SK-N-SH treated with all-trans-retinoic acid at 6 μM for 48 hours (cell line): ENCODE results near the gene HEPACAM2.

Source experiments
- GLIS3 ChIP-seq: fragments of 250-450 bp; sonication (Bioruptor Pico); IDR thresholded peaks from 2 replicates; pipeline ENCODE4 v1.5.0; 2020; ENCODE audit warnings: mild to moderate bottlenecking, moderate library complexity
- ZFP3 ChIP-seq: fragments of 250-450 bp; sonication (Bioruptor Pico); IDR thresholded peaks from 2 replicates; pipeline ENCODE4 v1.5.0; 2020; ENCODE audit warnings: mild to moderate bottlenecking, moderate library complexity

- TF ChIP-seq ZFP3 (CRISPR knock-in tag) (no peak), GLIS3 (CRISPR knock-in tag) (no peak)
These were observed 22.8 kb downstream of the HEPACAM2 start for GRCh38 chr7:93203496-93203895.
